Kasumi-1 (cell line): ENCODE measurements around the gene CETN1.

Source experiments
- DNase-seq, 2 experiments: peaks; one replicate each; lab custom pipeline; 2025; lab: John Stamatoyannopoulos, UW

Gene CETN1

DNA sequence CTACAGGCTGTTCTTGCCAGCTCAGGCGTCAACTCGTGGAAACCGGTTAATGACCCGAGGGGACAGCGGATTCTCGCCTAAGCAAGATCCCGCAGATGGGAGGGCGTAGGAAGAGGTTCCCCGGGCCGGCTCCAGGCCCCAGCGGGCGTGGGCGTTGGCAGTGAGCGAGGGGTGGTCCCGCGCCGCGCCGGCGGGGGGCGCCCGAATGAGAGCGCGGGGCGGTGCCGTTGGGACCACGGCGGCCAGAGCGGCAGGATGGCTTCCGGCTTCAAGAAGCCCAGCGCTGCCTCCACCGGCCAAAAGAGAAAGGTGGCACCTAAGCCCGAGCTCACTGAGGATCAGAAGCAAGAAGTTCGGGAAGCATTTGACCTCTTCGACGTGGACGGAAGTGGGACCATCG is at the start of gene CETN1:
CETN1 (plus strand) TSS at position 227 of the 400 bp plus-strand sequence; CDS start at position 256, 29 bp downstream.
- no peak for DNase-seq

DNA sequence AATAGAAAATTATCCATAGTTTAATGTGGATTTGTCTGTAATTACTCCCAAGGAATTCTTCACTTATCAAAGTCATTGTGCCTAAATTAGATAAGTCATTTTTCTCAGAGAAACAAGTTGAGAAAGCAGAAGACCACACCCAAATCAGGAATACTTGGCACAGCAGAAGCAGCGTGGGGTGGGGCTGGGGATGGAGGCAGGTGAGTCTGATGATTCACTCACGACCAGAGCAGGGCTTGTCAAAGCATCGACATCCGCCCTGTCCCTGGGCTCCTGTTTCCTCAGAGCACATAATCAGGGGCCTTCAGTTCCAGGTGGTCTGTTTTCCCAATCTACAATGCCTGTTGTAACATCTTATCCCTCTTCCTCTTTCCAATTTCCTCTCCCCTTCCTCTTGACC is 48.2 kb upstream of the CETN1 start:
- DNase-seq, result no peak

DNA sequence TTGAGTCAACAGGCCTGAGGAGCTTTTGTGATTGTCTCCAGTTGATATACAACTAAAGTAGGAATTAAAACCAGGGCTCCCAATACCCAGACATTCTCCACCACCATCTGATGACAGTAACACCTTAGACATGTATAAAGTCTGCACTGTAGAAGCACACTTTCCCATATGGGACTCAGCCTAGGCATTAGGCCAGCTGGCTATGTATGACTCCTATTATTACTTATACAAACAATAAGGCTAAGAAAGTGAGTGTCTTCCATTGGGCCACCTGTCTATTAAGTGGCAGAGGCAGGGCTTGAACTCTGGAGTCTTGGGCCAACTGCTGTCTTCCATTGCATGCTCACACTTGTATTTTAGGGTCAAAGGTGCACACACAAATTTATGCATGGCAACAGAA is 47.5 kb upstream of the CETN1 start:
- DNase-seq, result no peak

DNA sequence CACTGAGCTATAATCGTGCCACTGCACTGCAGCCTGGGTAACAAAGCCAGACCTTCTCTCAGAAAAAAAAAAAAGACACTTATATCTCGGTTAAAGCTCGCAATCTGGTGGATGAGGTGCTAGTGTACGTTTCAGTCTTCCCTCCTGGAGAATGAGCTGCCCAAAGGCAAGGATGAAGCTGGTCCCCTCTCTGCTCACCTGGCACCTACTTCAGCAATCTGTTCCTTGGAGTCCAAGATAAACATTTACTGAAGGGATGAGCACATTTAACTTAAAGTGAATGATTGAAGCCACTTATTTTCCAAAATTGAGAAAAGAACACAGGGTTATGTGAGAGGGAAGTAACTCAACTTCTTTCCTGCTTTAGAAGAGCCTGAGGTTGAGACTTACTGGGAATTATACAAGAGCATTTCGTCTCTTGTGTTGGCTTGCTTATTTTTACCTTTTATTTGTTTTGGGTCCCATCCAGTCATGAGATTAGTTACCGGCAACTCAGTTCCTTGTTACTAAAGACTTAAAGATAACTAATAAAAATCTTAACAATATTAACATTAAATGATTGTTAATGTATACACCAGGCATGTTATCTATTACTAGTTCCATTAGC is 46.1 kb upstream of the CETN1 start:
- no peak for DNase-seq

DNA sequence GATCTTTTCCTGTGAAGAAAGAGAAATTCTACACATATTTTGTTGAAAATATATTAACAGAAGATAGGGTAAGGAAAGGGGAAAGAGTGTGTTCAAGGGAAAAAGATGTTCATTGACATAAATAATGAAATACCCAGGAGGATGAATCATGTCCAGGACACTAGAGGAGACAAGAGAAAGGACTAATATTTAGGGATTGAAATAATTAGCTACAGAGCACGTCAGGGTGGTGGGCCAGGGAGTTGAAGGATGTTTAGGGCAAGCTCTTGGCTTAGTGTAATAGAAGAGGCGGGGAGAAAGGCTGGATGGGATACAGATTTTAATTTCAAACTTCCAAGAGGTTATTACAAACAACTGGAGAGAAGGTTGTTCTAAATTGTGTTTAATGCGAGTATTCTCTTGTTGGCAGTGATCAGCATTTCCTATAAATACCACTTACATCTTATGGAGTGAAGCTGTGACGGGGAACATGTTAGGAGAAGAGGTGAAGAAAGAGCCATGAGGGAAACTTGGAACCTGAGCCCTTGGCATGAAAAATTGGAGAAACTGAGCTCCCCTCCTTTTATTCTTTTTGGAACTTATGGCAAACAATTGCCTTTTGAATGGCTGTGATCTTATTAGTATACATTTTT is 36.6 kb upstream of the CETN1 start:
- no peak for DNase-seq

DNA sequence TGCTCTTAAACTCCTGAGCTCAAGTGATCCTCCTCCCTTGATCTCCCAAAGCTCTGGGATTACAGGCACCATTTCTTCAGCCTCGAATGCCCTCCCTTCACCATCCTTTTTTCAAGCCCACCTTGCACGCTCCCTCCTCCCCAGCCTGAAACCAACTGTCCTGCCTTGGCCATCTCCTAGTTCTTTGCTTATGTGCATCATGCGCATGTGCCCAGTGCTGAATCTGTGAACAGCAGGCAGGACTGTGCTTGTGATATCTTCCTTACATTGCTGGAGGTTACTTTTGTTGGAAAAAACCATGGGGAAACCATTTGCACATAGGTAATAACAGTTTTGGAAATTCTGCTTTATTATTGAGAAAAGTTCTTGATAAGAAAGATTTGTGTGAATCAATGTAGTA is 30.2 kb upstream of the CETN1 start:
- DNase-seq, result no peak

DNA sequence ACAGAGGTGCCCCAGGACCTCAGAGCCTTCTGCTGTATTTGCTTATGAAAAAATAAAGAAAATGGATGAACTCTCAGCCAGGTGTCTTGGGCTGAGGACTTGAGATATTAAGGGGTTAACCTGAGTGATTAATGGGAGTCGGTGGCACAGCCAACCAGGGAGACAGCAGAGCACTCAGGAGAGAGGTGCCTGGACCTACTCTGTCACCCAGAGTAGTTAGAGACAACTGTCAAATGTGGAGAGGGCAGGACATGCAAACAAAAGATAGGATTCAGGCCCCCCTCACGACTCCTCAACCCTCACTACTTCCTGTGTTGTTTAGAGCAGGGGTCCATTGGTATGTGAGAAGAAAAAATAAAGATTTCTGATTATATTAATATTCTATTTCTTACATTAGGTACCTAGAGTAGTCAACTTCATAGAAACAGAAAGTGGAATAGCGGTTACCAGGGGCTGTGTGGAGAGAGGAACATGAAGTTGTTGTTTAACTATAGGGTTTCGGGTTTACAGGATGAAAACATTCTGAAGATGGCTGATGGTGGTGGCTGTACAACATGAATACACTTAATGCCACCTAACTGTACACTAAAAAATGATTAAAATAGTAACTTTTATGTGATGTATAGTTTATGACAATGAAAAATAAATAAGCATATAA is 28.6 kb upstream of the CETN1 start:
- no peak for DNase-seq

DNA sequence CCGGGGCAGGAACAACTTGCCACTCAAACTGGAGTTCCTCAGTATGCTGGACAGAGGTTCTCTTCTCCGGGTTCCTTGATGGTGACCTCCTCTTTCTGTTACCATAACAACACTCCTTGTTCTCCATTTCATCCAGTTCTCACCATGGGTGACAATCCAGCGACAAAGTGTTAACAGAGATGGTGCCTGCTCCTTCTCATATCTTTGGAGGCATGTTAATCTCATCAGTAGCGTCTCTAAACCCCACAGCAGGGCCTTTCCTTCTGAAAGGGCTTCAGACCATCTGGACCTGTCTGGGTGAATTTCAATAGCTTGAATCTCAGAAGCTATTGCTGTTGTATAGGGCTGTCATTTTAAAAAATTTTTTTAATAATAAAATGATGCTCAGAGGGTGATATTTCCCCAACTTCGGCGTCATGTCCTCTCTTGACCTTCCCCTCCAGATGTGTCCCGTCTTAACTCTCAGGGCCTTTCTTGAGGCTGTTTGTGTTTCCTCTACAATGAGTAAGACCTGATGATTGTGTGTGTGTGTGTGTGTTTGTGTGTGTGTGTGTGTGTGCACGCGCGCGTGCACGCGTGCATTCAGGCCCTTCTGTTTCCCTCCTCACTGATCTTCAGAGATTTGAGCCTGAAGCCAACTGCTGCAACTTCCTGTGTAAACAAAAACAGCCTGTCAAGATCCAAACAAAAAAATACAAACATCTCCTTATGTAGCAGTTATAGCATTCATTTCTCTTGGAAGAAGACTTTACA is 24.3 kb upstream of the CETN1 start:
- DNase-seq, result no peak

DNA sequence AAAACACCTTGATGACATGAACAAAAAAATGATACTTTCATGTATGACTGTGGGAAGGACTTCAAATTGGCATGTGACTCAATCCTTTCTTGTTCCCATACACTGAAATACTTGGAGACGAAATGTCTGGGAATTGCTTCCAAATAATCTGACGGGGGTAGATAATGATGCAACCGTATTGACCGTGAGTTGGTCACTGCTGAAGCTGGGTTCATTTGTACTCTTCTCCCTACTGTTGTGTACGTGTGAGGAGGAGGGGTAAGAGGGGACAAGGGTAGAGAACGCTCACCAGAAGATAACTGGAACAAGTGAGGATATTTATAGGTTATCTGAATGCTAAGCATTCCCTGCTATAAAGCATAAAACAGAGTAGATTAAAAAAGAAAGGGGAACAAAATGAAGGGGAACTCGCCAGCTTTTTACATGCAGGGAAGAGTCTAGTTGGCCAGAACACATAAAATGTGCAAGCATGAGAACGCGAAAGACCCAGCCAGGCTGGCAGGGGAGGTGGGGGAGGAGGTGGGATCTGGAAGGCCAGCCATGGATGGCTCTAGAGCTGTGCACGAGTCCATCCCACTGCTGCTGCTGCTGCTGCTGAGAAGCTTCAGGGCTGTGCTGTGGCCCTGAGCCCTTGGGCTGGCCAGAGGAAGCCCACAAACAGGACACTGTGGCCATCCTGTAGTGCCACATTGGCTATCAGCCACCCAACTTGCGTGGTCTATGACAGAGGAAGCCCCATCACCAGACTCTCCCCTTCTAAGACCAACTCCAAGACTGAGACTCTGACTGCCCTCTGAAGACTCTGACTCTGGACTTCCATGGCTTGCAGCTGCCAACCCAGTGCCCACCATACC is 15.2 kb upstream of the CETN1 start:
- DNase-seq, result peak in 1 of 2 experiments; percentile 7

DNA sequence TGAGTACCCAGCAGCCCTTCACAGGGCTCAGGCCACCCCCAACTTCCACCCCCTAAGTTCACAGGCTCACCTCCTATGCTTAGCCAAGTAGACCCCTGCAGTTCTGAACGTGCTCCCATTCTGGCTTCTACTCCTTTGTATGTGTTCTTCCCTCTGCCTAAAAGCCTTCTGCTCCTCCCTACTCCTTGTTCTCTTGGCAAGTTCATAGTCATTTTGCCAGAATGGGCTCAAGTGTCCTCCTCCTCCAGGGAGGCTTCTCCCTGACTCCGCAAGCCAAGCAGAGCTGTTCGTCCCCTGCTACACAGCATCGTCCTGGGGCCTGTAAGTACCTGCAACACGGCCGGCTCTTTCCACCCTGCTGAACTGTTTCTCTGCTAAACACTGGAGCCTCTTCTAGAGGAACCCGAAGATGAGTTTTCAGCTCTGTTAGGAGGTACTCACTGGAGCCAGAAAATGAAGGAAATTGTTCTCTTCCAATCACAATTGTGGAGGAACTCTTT is 14.6 kb upstream of the CETN1 start:
- no peak for DNase-seq

DNA sequence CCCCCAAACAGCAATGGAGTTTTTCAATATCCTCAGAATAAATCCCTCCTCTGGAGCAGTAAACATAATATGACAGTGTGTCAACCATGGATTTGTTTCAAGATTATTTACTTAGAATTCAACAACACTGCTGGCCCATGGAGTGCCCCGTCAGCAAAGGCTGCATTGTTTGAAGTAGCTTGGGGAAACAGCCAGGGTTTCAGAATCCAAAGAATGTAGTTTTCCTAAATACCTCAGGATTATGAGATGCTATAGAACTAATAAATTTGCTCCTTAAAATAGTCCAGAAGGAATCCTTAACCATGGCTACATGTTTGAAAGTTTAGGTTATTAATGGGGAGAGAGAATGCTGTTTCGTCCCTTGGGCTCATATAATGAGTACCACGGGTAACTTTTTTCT is 13.1 kb upstream of the CETN1 start:
- DNase-seq, result no peak

DNA sequence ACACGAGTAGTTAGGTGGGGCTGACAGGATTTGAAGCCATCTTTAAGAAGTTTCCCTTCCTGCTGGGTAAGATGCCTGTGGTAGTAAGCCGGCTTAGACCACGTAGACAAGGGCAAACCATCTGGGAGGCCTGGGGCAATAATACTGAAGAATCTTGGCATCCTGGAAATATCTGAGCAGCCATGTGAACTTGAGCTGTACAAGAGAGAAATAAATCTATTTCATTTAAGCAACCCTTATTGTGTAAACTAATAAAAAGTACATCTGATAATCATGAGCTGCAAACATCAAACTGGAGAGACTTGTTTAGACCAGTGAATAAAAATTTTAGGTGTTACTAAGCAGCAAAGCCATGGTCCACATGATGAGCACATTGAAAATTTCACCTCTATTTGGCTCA is 11.4 kb upstream of the CETN1 start:
- DNase-seq, result no peak

DNA sequence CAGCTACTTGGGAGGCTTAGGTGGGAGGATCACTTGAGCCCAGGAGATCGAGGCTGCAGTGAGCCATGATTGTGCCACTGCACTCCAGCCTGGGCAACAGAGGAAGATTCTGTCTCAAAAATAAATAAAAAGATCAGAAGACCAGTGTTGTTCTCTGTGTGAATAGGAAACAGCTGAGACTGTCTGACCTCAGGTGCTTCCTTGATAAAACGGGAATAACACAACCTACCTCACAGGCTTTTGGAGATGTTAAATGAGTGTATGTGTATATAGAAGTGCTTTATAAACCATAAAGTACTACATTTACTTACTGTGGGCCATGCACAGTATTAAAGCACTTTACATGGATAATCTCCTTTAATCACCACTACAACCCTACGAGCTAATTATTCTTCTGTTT is 9.9 kb upstream of the CETN1 start:
- DNase-seq, result no peak

DNA sequence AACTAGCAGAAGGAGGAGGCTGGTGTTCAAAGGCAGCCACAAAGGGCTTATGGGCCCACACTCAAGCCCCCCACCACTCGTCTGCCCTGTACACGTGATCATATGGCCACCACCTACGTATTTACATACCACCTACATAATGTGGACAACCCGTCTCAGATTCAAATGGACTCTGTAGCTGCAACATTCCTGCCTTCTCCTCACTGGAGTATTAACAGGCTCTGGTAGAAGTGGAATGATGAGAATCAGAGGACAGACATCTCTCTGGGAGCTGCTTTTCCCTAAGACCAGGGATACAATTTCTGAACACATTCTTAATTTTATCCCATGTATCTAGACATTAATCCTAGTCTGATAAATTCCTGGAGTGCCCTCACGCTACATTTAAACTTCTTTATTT is 9.5 kb upstream of the CETN1 start:
- DNase-seq, result no peak

DNA sequence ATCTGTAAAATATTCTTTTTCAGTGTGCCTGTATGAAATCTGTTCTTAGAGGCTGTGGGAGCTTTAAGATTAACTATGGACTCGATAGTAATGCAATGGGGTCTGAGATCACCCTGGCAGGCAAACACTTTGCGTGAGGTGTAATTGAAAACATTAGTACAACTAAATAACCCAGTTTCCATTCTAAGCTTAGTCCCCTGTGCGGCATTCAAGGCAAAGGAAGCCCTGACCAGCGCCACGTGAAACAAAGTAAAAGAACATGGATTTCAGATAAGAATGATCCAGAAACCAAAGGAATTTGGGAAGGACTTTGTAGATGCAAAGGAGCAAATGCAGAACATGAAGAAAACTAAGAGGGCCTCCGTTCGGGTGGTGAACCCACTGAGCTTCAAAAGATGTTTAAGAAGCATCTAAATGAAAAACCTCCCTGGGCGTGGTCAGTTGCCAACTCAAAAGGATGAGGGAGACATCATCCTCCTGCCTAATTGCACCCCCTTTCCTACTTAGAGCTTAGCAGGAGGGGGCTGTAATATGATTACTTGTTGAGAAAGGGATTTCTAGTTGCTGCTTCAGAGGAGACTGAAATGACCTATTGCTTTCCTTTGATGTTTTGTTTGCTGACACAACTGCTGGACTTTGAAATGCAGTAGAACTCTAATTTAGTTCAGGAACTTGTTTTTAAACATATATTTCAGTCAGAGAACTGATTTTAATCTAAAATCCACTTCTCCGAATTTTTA is 7.9 kb upstream of the CETN1 start:
- DNase-seq, result no peak

DNA sequence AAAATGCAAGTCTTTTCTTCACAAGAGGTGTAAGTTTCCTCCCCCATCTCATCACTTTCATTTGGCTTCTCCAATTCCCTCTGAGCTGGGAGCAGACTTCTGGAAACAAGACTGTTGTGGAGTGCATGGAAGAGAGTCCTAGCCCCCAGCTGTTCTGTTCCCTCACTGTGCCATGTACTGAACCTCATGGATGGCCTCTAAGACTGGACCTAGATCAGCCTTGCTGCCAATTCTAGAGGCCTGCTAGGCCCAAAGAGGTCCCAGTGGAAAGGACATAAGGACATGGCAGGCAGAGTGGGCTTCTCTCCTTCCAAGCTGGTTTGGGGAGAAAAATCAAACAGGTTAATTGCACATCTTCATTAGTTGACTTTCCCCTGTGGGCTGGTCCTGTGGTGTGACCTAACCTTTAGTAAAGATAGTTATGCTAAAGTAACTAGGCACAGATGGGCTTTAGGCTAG is 7.3 kb upstream of the CETN1 start:
- no peak for DNase-seq

DNA sequence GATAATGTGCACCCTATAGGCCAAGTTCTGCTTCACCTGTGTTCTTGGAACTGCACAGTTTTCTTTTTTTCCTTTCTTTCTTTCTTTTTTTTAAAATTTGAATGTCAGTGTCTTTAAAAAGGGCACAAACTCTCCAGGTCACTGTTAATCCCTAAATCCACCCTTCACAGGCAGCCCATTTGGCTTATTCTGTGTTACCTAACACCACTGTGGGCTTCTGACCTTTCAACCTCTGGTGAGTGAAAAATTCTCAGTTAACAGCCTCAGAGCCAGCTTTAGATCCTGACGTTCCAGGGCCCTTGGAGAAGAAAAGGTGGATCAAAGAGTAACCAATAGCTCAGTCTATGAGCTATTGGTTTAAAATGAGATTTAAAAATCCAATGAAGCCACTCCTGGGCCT is 6.8 kb upstream of the CETN1 start:
- DNase-seq, result no peak

DNA sequence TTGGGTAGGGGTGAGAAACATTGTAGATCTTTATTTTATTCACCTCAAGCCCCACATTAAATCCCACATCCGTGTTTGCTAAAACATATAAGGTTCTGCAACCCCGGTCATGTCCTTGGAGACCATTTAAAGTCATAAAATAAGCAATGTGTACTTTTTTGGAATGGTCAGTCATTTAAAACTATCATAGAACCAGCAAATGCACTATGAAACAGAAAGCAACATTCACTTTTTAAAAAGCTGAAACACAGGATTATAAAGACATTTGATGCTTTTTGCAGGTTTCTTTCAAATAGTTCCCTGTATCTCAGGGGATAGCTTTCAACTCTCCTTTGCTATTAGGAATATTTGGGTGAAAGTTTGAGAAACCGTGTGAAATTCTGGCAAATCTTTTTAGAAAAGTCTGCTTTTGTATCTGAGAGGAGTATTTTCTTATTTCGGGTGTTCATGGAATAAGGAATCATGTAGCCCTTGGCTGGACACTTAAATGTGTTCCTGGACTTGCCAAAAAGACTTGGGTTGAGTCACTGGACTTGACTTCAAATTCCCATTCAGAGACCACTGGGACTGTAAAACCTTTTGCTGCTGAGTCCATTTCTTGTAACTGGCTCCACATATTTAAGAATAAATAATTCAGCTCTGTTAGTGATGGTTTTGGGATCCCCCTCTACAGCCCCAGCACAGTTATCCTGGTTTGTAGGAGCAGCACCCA is 5.9 kb upstream of the CETN1 start:
- DNase-seq, result no peak

DNA sequence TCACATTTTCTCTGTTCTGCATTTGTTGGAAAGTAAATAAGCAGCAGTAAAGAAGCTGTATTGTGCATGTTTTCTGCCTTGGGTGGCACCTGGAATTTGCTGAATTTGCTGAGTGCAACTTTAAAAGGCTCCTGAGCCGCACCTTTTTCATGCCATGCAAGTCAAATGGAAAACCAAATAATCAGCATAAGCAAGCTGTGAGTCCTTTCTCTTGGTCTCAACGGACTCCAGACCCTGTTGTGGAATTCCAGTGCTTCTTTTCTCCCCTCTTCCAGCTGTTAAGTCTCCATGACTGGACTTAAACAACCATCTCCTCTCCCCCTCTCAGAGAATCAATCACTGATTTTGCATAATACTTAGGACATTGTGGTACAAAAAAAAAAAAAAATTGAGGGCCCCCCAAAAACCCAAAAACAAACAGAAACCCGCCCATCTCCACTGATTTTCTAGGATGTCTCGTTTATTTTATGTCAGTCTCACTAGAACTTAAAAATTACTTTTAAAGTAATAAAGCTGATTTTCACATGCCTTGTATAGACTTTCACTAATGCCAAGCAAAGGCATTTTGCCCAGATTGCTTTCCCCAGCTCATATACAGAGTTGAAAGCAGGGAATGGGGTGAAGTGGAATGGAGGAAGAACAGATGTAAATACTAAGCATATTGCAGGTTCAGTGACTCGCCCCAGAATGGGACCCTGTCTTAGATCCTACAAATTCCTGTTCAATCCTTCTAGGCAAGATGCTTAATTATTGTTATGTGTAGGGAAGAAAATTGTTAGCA is 5.1 kb upstream of the CETN1 start:
- no peak for DNase-seq

DNA sequence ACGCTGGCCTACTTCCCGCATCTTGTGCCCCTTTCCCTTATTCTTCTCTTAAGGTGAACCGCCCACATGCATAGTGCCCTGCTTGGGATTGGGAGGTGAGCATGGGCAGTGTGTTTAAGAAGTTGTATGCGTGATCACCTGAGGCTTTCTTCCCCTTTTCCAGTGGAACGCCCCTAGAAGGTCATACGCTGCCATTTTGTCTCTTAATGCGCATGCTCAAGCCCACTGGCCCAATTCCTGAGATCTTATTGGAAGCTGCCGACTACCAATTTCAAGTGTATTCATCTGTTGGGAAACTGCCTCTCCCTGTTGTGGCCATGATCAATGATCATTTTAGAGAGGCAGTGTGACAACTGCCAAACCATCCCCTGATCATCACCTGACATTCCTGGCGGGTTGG is 3.3 kb upstream of the CETN1 start:
- no peak for DNase-seq
